MM.1S (cell line): Measurements from ENCODE around the gene PDE2A.

Experiments
- DNase-seq: peaks from one replicate; pipeline ENCODE4 v3.0.0-alpha.2; 2015
- H2AFZ ChIP-seq: fragments of 300-600 bp; sonication (generic); 2 replicates; pipeline ENCODE4 v1.6.0; 2016; ENCODE audit warnings: antibody characterized with exemption, low read length
- H3F3A ChIP-seq: fragments of 300-600 bp; sonication (generic); 2 replicates; pipeline ENCODE4 v1.6.1; 2016; ENCODE audit warnings: mild to moderate bottlenecking, antibody characterized with exemption, low read length, moderate library complexity, mixed read lengths; ENCODE audit not compliant: insufficient read depth
- H3K27ac ChIP-seq: fragments of 300-600 bp; sonication (generic); 2 replicates; pipeline ENCODE4 v1.5.1; 2016; ENCODE audit warnings: mild to moderate bottlenecking, low read length
- H3K27me3 ChIP-seq: fragments of 300-600 bp; sonication (generic); replicated peaks from 2 replicates; pipeline ENCODE4 v1.6.0; 2016; ENCODE audit warnings: low read length; ENCODE audit not compliant: insufficient read depth
- H3K36me3 ChIP-seq: fragments of 300-600 bp; sonication (generic); replicated peaks from 2 replicates; pipeline ENCODE4 v1.6.1; 2016; ENCODE audit warnings: mild to moderate bottlenecking, low read length, mixed read lengths; ENCODE audit not compliant: insufficient read depth
- H3K4me1 ChIP-seq: fragments of 300-600 bp; sonication (generic); 2 replicates; pipeline ENCODE4 v1.6.1; 2016; ENCODE audit warnings: low read length, mixed read lengths
- H3K4me2 ChIP-seq: fragments of 300-600 bp; sonication (generic); 2 replicates; pipeline ENCODE4 v1.6.0; 2016; ENCODE audit warnings: low read depth, low read length
- H3K4me3 ChIP-seq: fragments of 300-600 bp; sonication (generic); 2 replicates; pipeline ENCODE4 v1.5.1; 2016; ENCODE audit warnings: low read length, mixed read lengths
- H3K79me2 ChIP-seq: fragments of 300-600 bp; sonication (generic); 2 replicates; pipeline ENCODE4 v1.6.1; 2016; ENCODE audit warnings: mixed run types, low read length, mixed read lengths
- H3K9ac ChIP-seq: fragments of 300-600 bp; sonication (generic); 2 replicates; pipeline ENCODE4 v1.6.1; 2016; ENCODE audit warnings: low read length, mixed read lengths
- H3K9me2 ChIP-seq: fragments of 300-600 bp; sonication (generic); replicated peaks from 2 replicates; pipeline ENCODE4 v1.6.1; 2016; ENCODE audit warnings: mild to moderate bottlenecking, low read length, mixed read lengths; ENCODE audit not compliant: insufficient read depth
- H3K9me3 ChIP-seq: fragments of 300-600 bp; sonication (generic); replicated peaks from 2 replicates; pipeline ENCODE4 v1.6.1; 2016; ENCODE audit warnings: mild to moderate bottlenecking, low read length, mixed read lengths; ENCODE audit not compliant: insufficient read depth
- H4K20me1 ChIP-seq: fragments of 300-600 bp; sonication (generic); 2 replicates; pipeline ENCODE4 v1.6.1; 2016; ENCODE audit warnings: mild to moderate bottlenecking, low read length, moderate library complexity, mixed read lengths; ENCODE audit not compliant: insufficient read depth
- EZH2 ChIP-seq: fragments of 300-600 bp; sonication (generic); optimal IDR thresholded peaks from 2 replicates; pipeline ENCODE3; 2017; ENCODE audit warnings: low read depth, mild to moderate bottlenecking, antibody characterized with exemption, low read length, mixed read lengths
- EZH2phosphoT487 ChIP-seq: fragments of 300-600 bp; sonication (generic); IDR thresholded peaks from 2 replicates; pipeline ENCODE4 v1.6.1; 2018; ENCODE audit warnings: antibody characterized with exemption, low read length
- TF ChIP-seq, protein P1 (sequence below): fragments of 300-600 bp; sonication (generic); IDR thresholded peaks from 2 replicates; pipeline ENCODE4 v1.5.1; 2016; ENCODE audit warnings: antibody characterized with exemption, low read length, mixed read lengths

The PDE2A gene

DNA sequence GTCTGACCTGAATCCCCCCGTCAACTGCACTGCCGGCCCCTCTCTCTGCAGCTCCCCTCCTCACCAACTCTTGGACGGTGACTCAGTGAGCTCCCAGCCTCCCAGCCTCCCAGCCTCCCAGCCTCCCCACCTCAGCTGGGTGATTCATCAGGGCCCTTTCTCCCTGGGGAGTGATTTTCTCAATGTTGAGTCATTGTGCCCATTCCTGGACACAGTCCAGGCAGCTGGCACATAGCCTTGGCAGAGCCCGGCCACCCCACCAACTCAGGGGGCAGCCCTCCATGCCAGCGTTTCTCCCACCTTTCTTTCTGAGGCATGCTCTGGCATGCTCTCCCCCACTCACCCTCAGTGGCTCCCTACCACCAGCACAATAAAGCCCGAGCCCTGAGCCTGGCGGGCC, 30.7 kb downstream of the PDE2A start:
- TF ChIP-seq EZH2phosphoT487, result no peak
- TF ChIP-seq, protein P1, sequence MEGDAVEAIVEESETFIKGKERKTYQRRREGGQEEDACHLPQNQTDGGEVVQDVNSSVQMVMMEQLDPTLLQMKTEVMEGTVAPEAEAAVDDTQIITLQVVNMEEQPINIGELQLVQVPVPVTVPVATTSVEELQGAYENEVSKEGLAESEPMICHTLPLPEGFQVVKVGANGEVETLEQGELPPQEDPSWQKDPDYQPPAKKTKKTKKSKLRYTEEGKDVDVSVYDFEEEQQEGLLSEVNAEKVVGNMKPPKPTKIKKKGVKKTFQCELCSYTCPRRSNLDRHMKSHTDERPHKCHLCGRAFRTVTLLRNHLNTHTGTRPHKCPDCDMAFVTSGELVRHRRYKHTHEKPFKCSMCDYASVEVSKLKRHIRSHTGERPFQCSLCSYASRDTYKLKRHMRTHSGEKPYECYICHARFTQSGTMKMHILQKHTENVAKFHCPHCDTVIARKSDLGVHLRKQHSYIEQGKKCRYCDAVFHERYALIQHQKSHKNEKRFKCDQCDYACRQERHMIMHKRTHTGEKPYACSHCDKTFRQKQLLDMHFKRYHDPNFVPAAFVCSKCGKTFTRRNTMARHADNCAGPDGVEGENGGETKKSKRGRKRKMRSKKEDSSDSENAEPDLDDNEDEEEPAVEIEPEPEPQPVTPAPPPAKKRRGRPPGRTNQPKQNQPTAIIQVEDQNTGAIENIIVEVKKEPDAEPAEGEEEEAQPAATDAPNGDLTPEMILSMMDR, result no peak
- TF ChIP-seq EZH2, result no peak
- Histone ChIP-seq H3K36me3 (no peaks in the 10 kb centered on the region), H3K9me2 (no peaks in the 10 kb centered on the region), H3K27me3 (peaks cover 32% of the 10 kb centered on the region), H3K79me2 (no peaks in the 10 kb centered on the region), H3F3A (no peaks in the 10 kb centered on the region), H3K4me3 (no peak overlapping the region; the same call in 1 of the 2 replicates), H4K20me1 (no peaks in the 10 kb centered on the region), H2AFZ (peak overlapping the region; percentile 17; the same call in 1 of the 2 replicates), H3K27ac (no peak overlapping the region), H3K4me2 (peak overlapping the region; percentile 97; the same call in 1 of the 2 replicates), H3K9me3 (no peaks in the 10 kb centered on the region), H3K9ac (no peak overlapping the region), H3K4me1 (no peaks in the 10 kb centered on the region)
- no peak for DNase-seq

DNA sequence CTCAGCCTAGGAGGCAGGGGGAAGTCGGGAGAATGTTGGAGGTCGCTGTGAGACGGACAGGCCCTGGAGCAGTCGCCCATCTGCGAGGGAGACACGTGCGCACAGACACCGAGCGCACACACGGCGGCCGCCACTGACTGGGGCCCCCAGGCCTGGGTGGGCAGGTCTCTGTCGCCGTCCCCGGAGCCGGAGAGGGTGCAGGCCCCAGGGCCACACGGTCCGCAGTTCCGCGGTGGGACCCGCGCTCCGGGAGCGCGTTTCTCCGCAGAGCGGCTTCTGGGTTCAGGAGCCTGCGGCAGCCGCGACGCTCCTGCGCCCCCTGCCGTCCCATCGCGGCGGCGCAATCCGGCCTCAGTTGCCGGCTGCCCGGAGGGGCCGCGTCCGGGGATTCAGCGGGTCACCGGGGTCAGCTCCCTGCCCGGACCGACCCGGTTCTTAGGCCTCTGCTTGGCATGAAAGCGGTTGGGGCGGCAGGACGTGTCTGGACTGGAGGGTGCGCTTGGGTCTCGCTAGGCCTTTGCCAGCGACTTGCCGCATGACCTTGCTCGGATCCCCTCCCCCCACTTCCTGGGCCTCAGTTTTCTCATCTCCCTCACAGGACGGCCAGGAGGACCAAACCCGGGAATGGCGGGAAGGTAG, 31.2 kb downstream of the PDE2A start:
- Histone ChIP-seq H3K9ac (no peak overlapping the region), H3K4me2 (peak overlapping the region; percentile 97), H3K4me3 (peak overlapping the region; percentile 60), H3F3A (no peaks in the 10 kb centered on the region), H4K20me1 (no peaks in the 10 kb centered on the region), H3K27me3 (peaks cover 37% of the 10 kb centered on the region), H3K79me2 (no peaks in the 10 kb centered on the region), H3K4me1 (no peaks in the 10 kb centered on the region), H3K27ac (no peak overlapping the region), H3K9me2 (no peaks in the 10 kb centered on the region), H3K36me3 (no peaks in the 10 kb centered on the region), H3K9me3 (no peaks in the 10 kb centered on the region), H2AFZ (peak overlapping the region; percentile 80)
- peak; percentile 58 for DNase-seq
- TF ChIP-seq, protein P1, result peak; percentile 85
- TF ChIP-seq EZH2phosphoT487, result no peak

DNA sequence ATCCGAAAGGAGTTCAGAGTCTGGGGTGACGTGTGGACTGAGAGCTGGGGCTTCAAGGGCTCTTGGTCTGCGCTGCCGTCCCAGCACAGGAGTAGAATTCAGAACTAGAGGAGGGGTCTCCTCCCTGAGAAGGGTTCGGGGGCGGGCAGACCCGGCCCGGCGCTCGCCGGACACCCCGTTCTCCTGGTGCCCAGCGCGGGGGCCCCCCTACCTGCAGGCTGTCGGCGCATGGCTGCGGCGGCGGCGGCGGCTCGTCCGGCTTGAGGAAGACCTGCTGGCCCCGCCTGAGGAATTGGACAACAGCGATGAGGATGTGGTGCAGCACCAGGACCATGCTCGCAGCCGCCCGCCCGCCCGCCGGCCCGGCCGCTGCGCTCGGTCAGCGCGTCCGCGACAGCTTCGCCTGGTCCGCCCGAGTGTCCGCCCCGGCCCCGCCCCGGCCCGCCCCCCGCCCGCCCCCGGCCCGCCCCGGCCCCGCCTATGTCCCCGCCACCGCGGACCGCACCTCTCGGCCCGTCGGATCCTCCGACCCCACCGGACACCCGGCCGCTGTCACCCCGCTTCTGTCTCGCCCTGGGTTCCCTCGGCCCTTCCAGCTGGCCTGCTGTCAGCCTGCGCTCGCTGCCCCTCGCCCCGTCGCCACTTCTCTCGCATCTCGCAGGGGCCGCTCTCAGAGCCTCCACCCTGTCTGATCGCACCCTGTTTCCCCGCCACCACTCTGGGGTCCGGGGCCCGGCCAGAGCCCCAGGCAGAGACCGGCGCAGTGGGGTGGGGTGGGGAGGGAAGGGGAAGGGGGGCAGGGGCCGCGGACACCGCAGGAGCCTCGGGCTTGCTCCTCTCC, 32.0 kb downstream of the PDE2A start:
- peak overlapping the region; percentile 60 for H3K4me3 ChIP-seq
- H3K27ac ChIP-seq, result no peak overlapping the region
- H4K20me1 ChIP-seq, result no peaks in the 10 kb centered on the region
- peak overlapping the region; percentile 97 for H3K4me2 ChIP-seq
- peak; percentile 12 for DNase-seq
- H3F3A ChIP-seq, result no peaks in the 10 kb centered on the region
- no peaks in the 10 kb centered on the region for H3K9me2 ChIP-seq
- no peaks in the 10 kb centered on the region for H3K36me3 ChIP-seq
- H3K79me2 ChIP-seq, result no peaks in the 10 kb centered on the region
- H3K4me1 ChIP-seq, result peaks cover under 1% of the 10 kb centered on the region; the same call in 1 of the 2 replicates
- peak overlapping the region; percentile 80 for H2AFZ ChIP-seq
- H3K9me3 ChIP-seq, result no peaks in the 10 kb centered on the region
- H3K27me3 ChIP-seq, result peaks cover 39% of the 10 kb centered on the region
- no peak overlapping the region for H3K9ac ChIP-seq
- no peak for TF ChIP-seq EZH2
- TF ChIP-seq, protein P1, result no peak
- TF ChIP-seq EZH2phosphoT487, result no peak
